ENCODE measurements around the gene PGLYRP4.

The PGLYRP4 gene, protein sequence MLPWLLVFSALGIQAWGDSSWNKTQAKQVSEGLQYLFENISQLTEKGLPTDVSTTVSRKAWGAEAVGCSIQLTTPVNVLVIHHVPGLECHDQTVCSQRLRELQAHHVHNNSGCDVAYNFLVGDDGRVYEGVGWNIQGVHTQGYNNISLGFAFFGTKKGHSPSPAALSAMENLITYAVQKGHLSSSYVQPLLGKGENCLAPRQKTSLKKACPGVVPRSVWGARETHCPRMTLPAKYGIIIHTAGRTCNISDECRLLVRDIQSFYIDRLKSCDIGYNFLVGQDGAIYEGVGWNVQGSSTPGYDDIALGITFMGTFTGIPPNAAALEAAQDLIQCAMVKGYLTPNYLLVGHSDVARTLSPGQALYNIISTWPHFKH

DNA sequence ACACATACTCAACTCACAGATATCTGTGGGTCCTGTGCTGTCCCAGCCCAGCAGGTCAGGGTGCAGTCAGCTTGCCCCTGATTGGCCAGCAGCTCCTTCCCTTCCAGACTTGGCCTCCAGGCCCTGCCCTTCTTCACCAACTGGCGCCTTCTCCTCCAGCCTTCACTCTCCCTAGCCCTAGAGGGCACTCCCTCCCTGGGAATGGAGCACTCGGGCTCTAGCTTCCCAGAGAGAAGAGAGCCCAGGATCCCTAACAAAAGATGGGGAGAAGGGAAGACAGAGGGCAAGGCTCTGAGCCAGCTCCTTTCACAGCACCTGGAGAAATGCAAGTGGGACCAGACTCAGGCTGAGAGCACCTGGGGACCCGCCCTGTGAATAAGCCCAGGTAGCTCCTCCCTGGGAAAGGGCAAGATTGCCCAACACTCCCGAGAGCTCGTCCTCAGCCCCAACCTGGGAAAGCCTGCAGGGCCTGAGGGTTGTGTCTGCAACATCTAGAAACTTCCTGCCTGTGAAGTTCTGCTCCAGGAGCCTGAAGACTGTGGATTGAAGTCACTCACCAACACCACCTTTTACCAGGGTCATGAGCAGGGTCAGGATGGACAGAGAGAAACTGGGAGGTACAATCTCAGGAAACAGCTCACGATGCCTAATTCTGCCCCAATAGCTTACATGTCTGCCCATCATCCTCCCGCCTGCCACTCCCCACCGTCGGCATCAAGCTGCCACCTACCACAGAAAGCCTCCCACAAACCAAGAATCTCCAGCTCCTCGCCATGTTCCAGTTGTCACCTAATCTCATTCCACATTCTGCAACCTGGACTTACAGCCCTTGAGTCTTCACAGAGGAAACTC lies at the start of gene PGLYRP4:
Gene PGLYRP4 (minus strand): TSS at position 331 of the 852 bp plus-strand sequence. CDS start 909 bp downstream, outside the sequence.
- H3K4me3 ChIP-seq (ENCODE audit: low read length): no peak within 1 kb of the TSS
- TF ChIP-seq ZNF274 (IDR thresholded peaks at IDR 0.05; ENCODE audit: low read depth, low read length): no peak

DNA sequence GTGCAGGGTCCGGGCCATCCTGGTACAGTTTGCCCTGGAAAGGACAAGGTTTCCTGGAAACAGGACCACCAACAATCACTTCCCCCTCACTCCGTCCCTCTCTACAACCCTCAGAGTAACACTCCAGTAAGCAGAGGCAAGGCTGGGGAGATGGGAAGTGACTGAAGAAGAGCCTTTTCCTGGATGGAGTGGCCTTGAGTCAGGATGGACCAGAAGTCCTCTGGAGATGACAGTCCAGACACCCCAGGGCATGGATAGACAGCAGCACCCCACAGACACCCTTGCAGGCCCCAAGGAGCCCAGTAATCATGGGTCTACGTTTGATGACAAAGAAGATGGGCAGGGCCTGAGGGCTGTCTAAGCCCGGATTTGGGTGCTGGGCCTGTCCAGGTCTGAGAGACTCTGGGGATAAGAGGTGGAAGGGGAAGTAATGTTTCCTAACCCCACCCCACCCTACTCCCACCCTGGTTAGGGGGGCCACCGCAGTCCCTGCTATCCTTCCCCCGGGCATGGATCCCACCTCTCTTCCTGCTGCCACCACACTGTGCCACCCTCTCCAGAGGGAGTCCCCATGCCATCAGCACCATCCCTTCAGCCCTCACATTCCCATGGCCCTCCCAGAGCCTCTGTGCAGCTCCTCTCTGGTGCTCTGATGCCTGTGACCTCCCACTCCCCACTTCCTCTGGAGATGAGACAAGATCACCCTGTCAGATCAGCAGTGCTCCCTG lies 49.4 kb upstream of the PGLYRP4 start:
- TF ChIP-seq ZNF274 (IDR thresholded peaks at IDR 0.05; ENCODE audit: low read depth, low read length): no peak
- H3K4me3 ChIP-seq (ENCODE audit: low read length): no peak overlapping the region

DNA sequence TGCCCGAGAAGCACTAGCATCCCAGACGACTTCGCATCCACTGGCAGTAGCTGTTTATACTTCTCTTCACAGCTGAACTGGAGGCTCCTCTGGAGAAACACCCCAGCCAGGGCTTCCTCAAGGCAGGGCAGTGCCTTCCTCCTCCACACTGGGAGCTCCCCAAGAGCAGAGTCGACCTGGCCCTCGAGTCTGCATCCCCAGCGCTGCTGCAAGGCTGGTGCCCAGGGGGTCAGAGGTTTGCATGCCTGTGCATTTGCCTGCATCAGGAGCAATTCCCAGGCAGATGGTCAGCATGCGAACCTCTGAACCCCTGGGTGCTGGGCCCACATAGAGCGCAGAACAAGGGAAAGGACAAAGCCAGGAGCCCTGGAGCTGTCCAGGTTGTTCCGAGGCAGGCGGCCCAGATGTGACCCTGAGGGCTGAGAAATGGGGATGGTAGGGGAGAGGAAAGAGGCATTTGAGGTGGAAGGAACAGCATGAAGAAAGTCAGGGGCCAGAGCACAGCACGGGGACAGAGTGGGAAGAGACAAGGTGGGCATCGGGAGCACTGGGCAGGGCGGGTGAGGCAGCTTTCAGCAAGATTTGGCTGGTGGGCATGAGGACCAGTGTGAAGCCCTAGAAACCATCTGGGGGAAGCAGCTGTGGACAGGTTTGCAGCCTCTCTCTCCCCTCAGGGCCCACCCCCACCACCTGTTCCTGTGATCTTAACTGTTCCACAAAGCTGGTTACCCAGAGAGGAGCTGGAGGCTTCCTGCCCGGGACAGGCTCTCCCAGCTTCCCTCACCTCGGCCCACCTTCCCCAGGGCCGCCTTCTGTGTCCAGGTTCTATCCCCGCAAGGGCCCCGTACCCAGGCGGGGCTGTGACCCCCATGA lies 48.6 kb upstream of the PGLYRP4 start:
- no peak for TF ChIP-seq ZNF274 (IDR thresholded peaks at IDR 0.05; ENCODE audit: low read depth, low read length)
- H3K4me3 ChIP-seq (ENCODE audit: low read length): no peak overlapping the region

DNA sequence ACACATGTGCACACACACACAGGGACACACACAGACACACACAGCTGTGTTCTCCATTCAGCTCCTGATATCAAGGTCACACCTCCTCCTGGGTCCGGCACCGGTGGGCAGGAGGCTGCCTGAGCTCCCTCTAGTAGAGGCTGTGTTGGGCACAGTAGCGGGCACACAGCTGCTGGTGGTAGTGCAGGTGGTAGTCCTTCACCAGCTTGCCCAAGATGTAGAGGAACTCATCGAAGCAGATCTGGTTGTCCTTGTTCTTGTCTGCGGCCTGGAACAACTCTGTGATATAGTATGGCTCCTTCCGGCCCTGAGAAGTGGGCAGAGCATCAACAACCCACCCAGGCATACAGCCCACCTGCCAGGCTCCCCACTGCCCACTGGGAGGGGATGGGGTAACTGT lies 47.8 kb upstream of the PGLYRP4 start:
- H3K4me3 ChIP-seq (ENCODE audit: low read length): no peak overlapping the region
- no peak for TF ChIP-seq ZNF274 (IDR thresholded peaks at IDR 0.05; ENCODE audit: low read depth, low read length)

DNA sequence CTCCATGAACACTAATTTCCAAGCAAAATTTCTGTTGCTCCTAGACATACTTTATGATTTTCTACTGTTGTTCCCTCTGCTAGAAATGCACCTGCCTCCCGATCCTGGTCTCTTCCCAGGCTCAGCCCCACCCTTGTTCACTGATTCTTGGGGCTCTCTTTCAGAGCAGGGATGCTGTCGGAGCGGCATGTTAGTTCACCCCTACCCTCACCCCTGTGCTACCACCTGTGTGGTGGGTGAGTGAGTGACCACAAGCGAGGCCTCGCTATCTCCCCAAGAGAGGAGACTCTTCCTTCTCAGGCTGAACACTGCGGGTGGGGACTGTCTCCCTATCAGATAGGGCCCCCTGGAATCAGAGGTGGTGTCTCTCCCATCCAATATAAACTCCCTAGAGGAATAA lies 47.1 kb upstream of the PGLYRP4 start:
- no peak for TF ChIP-seq ZNF274 (IDR thresholded peaks at IDR 0.05; ENCODE audit: low read depth, low read length)

DNA sequence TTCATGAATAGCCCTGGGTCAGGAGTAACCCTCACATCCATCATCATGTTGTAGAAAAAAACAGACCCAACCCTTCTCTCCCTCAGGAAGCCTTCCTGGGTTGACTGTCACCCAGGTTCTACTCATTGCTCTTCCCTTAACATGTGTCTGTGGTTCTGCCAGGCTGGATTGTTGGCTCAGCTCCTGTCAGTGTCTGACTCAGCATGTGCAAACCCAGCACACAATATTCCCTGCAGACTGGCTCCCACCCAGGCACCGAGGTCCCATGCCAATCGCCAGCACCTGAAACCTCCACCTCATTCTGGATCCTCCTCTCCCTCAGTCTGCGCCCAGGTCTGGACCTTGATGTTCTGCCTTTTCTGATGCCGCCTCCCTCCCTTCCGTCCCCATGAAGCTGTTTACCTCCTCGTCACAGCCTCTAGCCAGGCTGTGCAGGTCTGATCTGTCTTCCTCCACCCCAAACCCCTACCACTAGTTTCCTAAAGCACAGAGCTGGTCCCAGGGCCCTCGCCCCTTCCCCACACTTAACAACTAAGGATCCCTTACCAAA lies 46.6 kb upstream of the PGLYRP4 start:
- no peak overlapping the region for H3K4me3 ChIP-seq (ENCODE audit: low read length)
- no peak for TF ChIP-seq ZNF274 (IDR thresholded peaks at IDR 0.05; ENCODE audit: low read depth, low read length)

More for the DNA sequence above, 47.1 kb upstream of the PGLYRP4 start:
- H3K4me3 ChIP-seq (ENCODE audit: low read length): no peak overlapping the region

DNA sequence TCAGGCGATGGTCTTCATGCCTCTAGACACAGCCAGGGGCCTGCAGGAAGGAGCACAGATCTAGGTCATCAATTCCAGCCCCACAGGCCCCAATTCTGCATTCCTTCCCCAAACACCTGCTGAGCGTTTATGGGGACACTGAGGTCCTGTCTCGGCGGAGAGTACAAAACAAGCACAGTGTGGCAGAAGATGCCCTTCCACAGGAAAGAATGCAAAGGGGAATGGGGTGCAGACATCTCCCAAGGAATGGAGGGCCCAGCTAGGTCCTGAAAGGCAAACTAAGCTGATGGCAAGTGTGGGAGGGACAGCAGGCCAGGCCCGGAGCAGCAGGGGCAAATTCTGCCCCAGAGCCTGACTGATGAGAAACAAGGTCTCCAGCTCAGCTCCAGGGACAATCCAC lies 45.8 kb upstream of the PGLYRP4 start:
- no peak overlapping the region for H3K4me3 ChIP-seq (ENCODE audit: low read length)
- TF ChIP-seq ZNF274 (IDR thresholded peaks at IDR 0.05; ENCODE audit: low read depth, low read length): no peak

DNA sequence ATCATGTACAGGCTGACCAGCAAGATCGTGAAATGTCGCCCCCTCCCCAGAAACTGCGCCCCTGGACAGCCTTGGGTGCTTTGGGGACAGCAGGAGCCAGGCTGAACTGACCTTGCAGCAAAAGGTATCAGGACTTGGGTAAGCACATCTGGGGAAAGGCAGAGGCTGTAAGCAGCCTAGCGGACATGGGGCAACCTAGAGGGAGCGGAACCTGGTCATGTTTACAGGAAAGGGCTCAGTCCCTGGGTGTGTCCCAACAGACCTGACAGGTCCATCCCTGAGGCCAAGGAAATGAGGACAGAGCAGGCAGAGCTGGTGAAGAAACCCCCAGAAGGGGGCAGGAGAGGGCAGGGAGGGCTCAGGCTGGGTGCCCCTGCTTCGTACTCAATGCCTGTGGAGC lies 45.3 kb upstream of the PGLYRP4 start:
- H3K4me3 ChIP-seq (ENCODE audit: low read length): no peak overlapping the region
- no peak for TF ChIP-seq ZNF274 (IDR thresholded peaks at IDR 0.05; ENCODE audit: low read depth, low read length)

DNA sequence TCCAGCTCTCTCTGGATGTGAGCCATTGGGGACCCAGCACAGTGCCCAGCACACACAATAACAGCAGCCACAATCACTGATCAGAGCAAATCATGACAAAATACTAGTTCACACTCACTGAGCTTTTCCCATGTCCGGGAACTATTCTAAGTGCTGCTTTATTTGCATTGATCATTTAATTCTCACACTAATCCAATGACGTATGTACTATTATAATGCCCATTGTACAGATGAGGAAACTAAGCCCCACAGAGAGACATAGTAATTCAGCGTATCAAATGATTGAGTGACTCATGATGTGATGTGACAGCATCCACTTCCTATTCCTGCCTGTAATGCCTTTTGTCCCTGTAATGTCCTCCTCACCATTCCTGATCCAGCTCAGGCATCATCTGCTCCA lies 44.2 kb upstream of the PGLYRP4 start:
- TF ChIP-seq ZNF274 (IDR thresholded peaks at IDR 0.05; ENCODE audit: low read depth, low read length): no peak
- H3K4me3 ChIP-seq (ENCODE audit: low read length): no peak overlapping the region

DNA sequence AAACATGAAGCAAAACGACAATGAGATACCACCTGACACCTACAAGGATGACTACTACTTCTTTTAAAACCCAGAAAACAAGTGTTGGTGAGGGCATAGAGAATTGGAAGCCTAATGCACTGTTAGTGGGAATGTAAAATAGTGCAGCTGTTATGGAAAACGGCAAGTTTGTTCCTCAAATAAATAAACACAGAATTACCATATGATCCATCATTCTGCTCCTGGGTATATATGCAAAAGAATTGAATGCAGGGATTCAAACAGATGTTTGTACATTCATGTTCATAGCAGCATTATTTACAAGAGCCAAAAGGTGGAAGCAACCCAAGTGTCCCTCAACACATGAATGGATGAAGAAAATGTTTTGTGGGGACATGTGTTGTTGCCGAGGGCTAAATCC lies 43.6 kb upstream of the PGLYRP4 start:
- no peak for TF ChIP-seq ZNF274 (IDR thresholded peaks at IDR 0.05; ENCODE audit: low read depth, low read length)
- no peak overlapping the region for H3K4me3 ChIP-seq (ENCODE audit: low read length)

DNA sequence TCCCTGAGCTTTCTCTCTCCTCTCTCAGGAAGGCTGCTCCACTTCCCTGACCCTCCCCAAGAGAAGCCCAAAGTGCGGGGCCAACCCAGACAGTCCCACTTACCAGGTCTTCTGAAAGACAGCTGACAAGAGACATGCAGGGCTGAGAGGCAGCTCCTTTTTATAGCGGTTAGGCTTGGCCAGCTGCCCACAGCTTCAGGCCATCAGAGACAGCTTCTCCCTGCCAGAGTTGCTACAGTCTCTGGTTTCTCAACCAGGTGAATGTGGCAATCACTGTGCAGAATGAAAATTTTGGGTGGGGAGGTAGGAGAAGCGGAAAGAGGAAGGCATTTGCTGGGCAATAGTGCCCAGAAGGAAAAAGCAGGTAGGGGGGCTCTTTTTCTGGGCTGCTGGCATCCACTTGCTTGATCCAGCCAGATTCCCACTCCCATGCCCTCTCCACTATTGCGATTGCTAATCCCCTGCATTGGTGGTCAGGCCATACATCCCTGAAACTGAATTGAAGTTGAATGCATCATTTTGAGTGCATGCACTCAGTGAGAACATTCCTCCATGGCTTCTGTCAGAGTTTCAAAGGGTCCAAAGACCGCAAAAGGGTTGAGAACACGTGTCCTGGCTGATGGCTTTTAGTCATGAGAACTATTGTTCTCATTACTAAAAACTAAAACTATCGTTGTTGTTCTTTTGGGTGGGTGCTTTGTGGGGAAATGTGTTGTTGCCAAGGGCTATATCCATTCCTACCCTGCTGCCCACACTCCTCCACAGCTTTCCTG lies 42.5 kb upstream of the PGLYRP4 start, which contains the start of gene S100A8:
Gene S100A8 (minus strand): TSS at position 136 of the 773 bp plus-strand sequence. CDS start 538 bp downstream, outside the sequence.
- H3K4me3 ChIP-seq (ENCODE audit: low read length): no peak within 1 kb of the TSS
- TF ChIP-seq ZNF274 (IDR thresholded peaks at IDR 0.05; ENCODE audit: low read depth, low read length): no peak

All from GM08714 (cell line).